ENCODE results near the gene BTBD8.

BTBD8 gene

GRCh38 chr1:92094595-92094994 is 14.4 kb downstream of the BTBD8 start:
- DNase-seq = no peak

GRCh38 chr1:92095874-92096273 is 15.7 kb downstream of the BTBD8 start:
- no peak for DNase-seq

GRCh38 chr1:92096317-92096716 is 16.2 kb downstream of the BTBD8 start:
- no peak for DNase-seq

GRCh38 chr1:92105546-92106081 is 25.5 kb downstream of the BTBD8 start:
- DNase-seq = no peak

GRCh38 chr1:92108631-92109030 is 28.5 kb downstream of the BTBD8 start:
- no peak for DNase-seq

- DNase-seq = no peak
Measured at GRCh38 chr1:92117526-92117925, 37.4 kb downstream of the BTBD8 start.

- DNase-seq = no peak
Measured at GRCh38 chr1:92118826-92119225, 38.7 kb downstream of the BTBD8 start.

GRCh38 chr1:92123868-92124267 is 43.7 kb downstream of the BTBD8 start:
- DNase-seq = no peak

- no peak for DNase-seq
Measured at GRCh38 chr1:92125204-92125603, 45.1 kb downstream of the BTBD8 start.

GRCh38 chr1:92126088-92126487 is 45.9 kb downstream of the BTBD8 start:
- no peak for DNase-seq

GRCh38 chr1:92134331-92134730 is 54.2 kb downstream of the BTBD8 start:
- no peak for DNase-seq

GRCh38 chr1:92136341-92136740 is 56.2 kb downstream of the BTBD8 start:
- DNase-seq = no peak

- no peak for DNase-seq
Measured at GRCh38 chr1:92154934-92155333, 74.8 kb downstream of the BTBD8 start.

- DNase-seq = no peak
Measured at GRCh38 chr1:92159593-92159992, 79.4 kb downstream of the BTBD8 start.

- no peak for DNase-seq
Measured at GRCh38 chr1:92165389-92165788, 85.2 kb downstream of the BTBD8 start.

- DNase-seq = no peak
Measured at GRCh38 chr1:92167151-92167550, 87.0 kb downstream of the BTBD8 start.

- DNase-seq = no peak
Measured at GRCh38 chr1:92168657-92169056, 88.5 kb downstream of the BTBD8 start.

- DNase-seq = no peak
Measured at GRCh38 chr1:92169214-92170005, 89.3 kb downstream of the BTBD8 start.

GRCh38 chr1:92184632-92185031 is 104.5 kb downstream of the BTBD8 start:
- no peak for DNase-seq

- DNase-seq = no peak
Measured at GRCh38 chr1:92186081-92186480, 105.9 kb downstream of the BTBD8 start.

- DNase-seq = no peak
Measured at GRCh38 chr1:92188436-92189255, 108.5 kb downstream of the BTBD8 start.

- DNase-seq = no peak
Measured at GRCh38 chr1:92191726-92192125, 111.6 kb downstream of the BTBD8 start.

GRCh38 chr1:92192246-92192645 is 112.1 kb downstream of the BTBD8 start:
- no peak for DNase-seq

GRCh38 chr1:92194511-92194910 is 114.4 kb downstream of the BTBD8 start:
- no peak for DNase-seq

All from activated gamma-delta T cell treated with Interleukin-2 at 50 U/mL for 16 hours (primary cell).